Muscle of back (tissue), 11 donors: ENCODE measurements around the gene MYO1B. TPM values are rescaled to one million over a fixed set of nuclear protein-coding genes. Genes with fewer than 3 reads are reported as not detected.
"Not testable (repeated sequence)": the region's sequence is repeated elsewhere in the genome, so short reads cannot be mapped to it uniquely, and the experiment has no call there.

Source experiments
- DNase-seq, 3 donors: peaks; one replicate each; pipeline versions ENCODE4 v3.0.0 to v3.0.0-alpha.2; 2013
- polyA plus RNA-seq, 10 donors: library from polyadenylated mRNA; unstranded; fragments of 120-200 nt; gene quantifications; one replicate each; pipeline ENCODE4 v1.2.1, GENCODE V29; 2013; ENCODE audit not compliant: insufficient read length in 10 of 10

Gene MYO1B
- polyA plus RNA-seq, 10 donors, result 60.1 to 111 (median 85.2) TPM

DNA sequence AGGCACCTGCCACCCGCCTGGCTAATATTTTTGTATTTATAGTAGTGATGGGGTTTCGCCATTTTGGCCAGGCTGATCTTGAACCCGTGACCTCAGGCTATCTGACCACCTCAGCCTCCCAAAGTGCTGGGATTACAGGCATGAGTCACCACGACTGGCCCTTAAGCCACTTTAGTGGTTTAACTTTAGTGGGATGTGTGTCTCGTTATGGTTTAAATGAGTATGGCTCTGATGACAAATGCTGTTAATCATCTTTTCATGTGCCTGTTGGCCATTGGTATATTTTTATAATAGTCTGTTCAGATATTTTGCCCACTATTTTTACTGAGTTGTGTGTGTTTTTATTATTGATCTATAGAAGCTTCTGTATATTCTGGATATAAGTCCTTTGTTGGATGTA is 205.9 kb downstream of the MYO1B start:
- no peak for DNase-seq

DNA sequence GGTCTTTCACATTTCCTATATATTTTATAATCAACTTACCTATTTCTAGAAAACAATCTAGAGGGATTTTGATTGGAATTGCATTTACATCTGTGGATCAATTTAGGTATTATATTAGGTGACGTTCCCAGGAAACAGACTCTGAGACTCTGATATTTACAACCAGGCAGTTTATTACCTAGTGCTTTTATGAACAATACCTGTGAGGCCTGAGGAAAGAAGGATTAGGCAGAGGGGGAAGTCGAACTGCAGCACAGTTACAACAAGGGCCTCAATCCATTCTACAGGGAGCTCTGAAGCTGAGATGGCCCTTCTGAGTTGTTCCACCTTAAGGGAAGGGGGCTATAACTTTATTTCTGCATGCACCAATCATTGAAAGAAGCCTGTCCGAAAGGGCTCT is 206.9 kb downstream of the MYO1B start:
- DNase-seq, result no peak

DNA sequence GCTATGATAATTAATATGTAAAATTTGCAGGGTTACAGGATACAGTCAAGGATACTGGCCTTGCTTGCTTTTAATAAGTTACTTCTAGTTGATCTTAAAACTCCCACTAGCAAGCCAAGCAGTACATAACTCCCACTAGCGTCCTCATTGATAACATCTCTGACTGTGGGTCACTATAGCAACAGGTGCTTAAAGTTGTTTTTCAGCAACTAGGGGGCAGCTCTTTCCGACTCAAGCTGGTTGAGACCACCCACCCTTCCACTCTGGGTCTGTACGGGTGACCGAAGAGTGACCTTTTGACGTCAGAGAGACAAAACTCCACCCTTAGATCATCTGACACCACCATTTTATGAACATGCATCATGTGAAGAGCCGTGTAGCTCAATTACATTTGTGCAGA is 208.6 kb downstream of the MYO1B start:
- no peak for DNase-seq

DNA sequence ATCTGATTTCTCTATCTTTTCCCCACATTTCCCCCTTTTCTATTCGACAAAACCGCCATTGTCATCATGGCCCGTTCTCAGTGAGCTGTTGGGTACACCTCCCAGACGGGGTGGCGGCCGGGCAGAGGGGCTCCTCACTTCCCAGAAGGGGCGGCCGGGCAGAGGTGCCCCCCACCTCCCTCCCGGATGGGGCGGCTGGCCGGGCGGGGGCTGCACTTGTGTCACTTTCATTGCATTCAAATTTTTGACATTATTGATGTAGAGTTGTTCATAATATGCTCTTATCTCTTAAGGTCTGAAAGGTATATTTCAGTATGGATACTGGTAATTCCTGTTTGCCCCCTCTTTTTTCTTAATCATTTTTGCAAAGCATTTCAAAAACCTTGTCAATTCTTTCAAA is 211.3 kb downstream of the MYO1B start:
- not testable (repeated sequence) for DNase-seq

DNA sequence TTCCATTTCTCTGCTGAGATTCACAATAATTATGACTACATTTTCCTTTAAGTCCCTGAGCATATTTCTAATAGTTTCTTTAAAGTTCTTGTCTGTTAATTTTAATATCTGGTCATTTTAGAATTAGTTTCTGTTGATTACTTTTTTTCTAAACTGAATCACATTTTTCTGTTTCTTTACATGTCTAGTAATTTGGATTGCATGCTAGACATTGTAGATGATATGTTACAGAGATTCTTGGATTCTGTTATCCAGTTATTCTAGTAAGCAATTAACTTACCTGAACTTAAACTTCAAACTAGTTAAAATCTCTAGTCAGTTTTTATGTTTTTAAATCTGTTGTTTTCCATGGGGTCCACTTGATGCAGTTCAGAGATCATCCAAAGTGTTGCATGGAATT is 214.0 kb downstream of the MYO1B start:
- DNase-seq, result no peak

DNA sequence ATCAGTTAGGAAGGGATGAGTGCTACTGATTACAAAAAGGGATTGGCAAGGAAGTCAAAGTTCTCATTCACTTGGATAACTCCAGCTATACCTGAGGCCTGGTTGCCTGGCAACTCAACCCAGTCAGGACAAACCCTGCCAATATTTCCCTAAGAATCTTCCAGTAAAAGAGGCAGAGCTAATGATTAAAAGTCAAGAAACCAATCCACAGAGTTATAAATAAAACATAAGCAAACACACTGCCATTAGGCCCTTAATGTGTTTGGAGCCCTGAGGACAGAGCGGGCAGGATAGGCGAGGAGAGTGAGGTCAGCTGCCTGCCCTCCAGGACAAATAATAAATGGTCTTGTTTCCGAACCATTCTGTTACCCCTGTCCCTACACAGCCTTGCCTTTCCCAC is 217.2 kb downstream of the MYO1B start:
- DNase-seq, result no peak

DNA sequence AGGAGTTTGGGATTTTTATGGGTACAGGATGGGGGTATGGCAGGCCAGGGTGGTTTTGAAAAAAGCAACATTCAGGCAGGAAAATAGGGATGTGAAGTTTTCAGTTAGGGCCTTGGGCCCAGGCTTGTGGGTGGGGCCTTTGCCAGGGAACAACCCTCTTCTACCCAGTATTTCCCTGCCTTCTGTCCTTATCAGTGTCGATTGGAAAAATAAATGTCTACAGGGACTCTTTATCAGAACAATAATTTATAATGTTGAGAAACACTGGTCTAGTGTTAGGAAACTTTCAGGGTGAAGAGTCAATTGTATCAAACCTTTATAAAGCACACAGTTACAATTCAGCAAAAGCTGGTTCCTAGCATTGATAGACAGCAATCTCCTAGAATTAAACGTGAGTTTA is 218.6 kb downstream of the MYO1B start:
- no peak for DNase-seq

DNA sequence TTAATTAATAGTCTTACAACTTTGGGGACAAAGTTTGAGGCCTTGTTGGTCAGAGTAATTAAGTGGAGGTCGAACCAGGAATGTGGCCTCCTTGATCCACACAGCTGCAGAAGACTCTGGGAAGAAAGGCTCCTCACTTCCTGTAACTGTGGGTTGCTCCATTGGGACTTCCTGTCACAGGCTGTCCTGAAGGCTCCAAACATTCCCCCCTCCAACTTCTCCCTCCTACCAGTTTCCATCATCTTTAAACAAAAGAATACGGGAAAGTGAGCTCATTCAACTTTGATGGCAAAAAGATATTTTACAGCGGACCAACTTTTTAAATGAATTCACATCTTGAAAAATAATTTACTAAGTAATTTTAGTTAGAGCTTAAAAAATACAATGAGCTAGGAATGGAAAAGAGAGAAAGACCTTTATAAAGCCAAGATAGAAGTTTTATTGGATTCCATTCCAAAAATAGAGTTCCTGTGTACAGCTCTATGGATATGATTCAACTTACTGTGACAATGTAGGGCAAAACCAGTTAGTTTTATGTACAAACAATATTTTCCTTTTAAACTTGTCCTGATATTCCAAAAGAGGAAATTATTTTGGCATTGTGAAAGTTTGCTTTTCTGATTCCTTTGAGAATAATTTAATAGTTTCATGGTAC is 220.7 kb downstream of the MYO1B start:
- DNase-seq, result peak in 2 of 3 donors; percentile 51 to 72

DNA sequence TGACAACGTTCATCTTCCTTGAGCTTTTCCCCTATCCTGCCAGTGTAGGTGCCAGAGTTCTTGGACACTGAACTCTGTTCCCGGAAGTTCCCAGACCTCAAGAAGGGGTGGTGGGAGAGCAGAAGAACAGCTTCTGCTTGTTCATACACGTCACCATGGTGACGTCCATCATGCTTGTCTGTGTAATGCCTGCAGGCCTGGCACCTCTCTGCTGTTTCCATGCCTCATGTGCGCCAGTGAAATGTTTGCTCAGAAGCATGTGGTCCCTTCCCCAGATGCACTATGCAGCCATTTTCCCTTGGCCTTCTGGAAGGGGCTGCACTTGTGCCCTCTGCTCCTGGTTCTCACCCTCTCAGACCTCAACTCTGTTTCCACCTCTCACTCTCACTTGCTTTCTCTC is 221.9 kb downstream of the MYO1B start:
- DNase-seq, result no peak

DNA sequence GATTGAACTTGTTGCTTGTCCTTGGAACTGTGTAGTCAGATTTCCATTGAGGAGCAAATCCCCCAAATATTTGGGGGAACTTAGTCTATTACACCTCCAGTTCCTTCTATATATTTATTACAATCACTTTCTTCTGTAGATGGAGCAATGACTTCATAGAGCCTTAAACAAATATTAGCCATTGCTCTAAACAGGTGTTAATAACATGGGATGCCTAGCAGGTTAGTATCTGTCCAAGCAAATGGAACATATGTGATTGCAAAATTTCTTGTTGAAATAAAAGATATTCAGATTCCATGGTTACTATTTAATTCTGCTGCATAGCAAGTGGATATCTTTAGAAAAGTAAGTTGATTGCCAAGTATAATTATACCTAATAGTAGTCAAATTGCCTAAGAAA is 225.1 kb downstream of the MYO1B start:
- no peak for DNase-seq

DNA sequence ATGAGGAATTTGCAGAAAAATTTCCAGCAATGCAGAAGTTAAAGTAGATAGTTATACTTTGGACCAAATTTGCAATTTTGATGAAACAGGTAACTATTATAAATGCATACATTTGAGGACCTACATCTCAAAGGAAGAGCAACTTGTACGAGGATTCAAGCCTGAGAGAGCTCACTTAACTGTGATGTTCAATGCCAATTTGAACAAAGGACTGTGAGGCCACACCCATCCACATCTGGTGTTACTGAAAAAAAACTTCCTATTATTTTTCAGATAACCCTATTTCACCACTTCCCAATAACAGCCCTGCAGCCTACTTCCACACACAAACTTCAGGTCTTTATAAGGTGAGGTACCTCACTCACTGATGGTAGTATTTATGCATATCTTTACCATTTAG is 229.3 kb downstream of the MYO1B start:
- DNase-seq, result peak; percentile 22 to 62 (median 28)

Other genes starting within 250 kb of the MYO1B start
- 10 to 100 TPM; 26.0 to 41.0 (median 35.8) TPM for gene STAT1, start 231.2 kb upstream of the MYO1B start, polyA plus RNA-seq
- gene STAT4, start 94.4 kb upstream of the MYO1B start, polyA plus RNA-seq, result 1 to 10 TPM in 8 of 10 donors, under 1 TPM in 2; 0.47 to 3.7 (median 1.8) TPM